HepG2 (cell line): ENCODE measurements around the gene PRKACG. TPM values are rescaled to one million over a fixed set of nuclear protein-coding genes. Genes with fewer than 3 reads are reported as not detected.

Experiments used
- ATF2 ChIP-seq: sonication (generic); formaldehyde crosslinking; IDR thresholded peaks from 2 replicates; pipeline ENCODE4 v1.4.0; 2020; ENCODE audit warnings: missing genetic modification reagents
- CHCHD3 ChIP-seq: sonication (generic); formaldehyde crosslinking; IDR thresholded peaks from 2 replicates; pipeline ENCODE4 v1.8.0; 2022; ENCODE audit warnings: mild to moderate bottlenecking, missing genetic modification reagents, moderate library complexity
- EED ChIP-seq: sonication (generic); formaldehyde crosslinking; IDR thresholded peaks from 2 replicates; pipeline ENCODE4 v1.5.0; 2020; ENCODE audit warnings: mild to moderate bottlenecking, missing genetic modification reagents
- ELF3 ChIP-seq: IDR thresholded peaks from 2 replicates; pipeline ENCODE4 v1.6.1; 2016; ENCODE audit warnings: missing genetic modification reagents, missing compliant biosample characterization
- ELF4 ChIP-seq: sonication (generic); formaldehyde crosslinking; IDR thresholded peaks from 2 replicates; pipeline ENCODE4 v1.5.0; 2020; ENCODE audit warnings: missing genetic modification reagents, mild to moderate bottlenecking, moderate library complexity, borderline replicate concordance
- HBP1 ChIP-seq: IDR thresholded peaks from 2 replicates; pipeline ENCODE4 v1.6.1; 2016; ENCODE audit warnings: low read depth, control low read depth
- HNF4G ChIP-seq, 2 experiments: sonication (generic) in 1 of 2; formaldehyde crosslinking in 1 of 2; IDR thresholded peaks; 2 replicates each; pipeline versions ENCODE4 v1.4.0 to v1.6.1; 2011 to 2020; ENCODE audit warnings: borderline replicate concordance in 2 of 2, low read depth in 2 of 2, mild to moderate bottlenecking in 2 of 2, low read length in 1 of 2, missing genetic modification reagents in 1 of 2, moderate library complexity in 1 of 2
- KAT8 ChIP-seq: IDR thresholded peaks from 2 replicates; pipeline ENCODE4 v1.6.1; 2016; ENCODE audit warnings: missing genetic modification reagents, missing compliant biosample characterization
- NCOA5 ChIP-seq: sonication (generic); formaldehyde crosslinking; IDR thresholded peaks from 2 replicates; pipeline ENCODE4 v1.4.0; 2020; ENCODE audit warnings: missing genetic modification reagents
- PATZ1 ChIP-seq: sonication (generic); formaldehyde crosslinking; IDR thresholded peaks from 2 replicates; pipeline ENCODE4 v1.4.0; 2020; ENCODE audit warnings: missing genetic modification reagents
- RBM39 ChIP-seq: fragments of 200-400 bp; formaldehyde crosslinking; IDR thresholded peaks from one replicate; pipeline ENCODE4 v1.6.1; 2018; ENCODE audit warnings: antibody characterized with exemption, mild to moderate bottlenecking, low read depth, low read length; ENCODE audit not compliant: poor library complexity, severe bottlenecking
- RFX3 ChIP-seq: IDR thresholded peaks from 2 replicates; pipeline ENCODE4 v1.6.1; 2016; ENCODE audit warnings: missing biosample characterization, missing genetic modification reagents
- SKIL ChIP-seq: sonication (generic); formaldehyde crosslinking; IDR thresholded peaks from 2 replicates; pipeline ENCODE4 v1.8.0; 2022; ENCODE audit warnings: missing genetic modification reagents, mild to moderate bottlenecking, moderate library complexity, borderline replicate concordance
- SMARCE1 ChIP-seq: fragments of 450-650 bp; IDR thresholded peaks from 2 replicates; pipeline ENCODE4 v1.6.1; 2017; ENCODE audit warnings: borderline replicate concordance
- THRA ChIP-seq: sonication (generic); formaldehyde crosslinking; IDR thresholded peaks from 2 replicates; pipeline ENCODE4 v1.4.0; 2020; ENCODE audit warnings: missing genetic modification reagents, borderline replicate concordance
- ZBTB21 ChIP-seq: sonication (generic); formaldehyde crosslinking; IDR thresholded peaks from 2 replicates; pipeline ENCODE4 v1.4.0; 2020; ENCODE audit warnings: missing genetic modification reagents
- ZC3H13 ChIP-seq: sonication (generic); formaldehyde crosslinking; IDR thresholded peaks from 2 replicates; pipeline ENCODE4 v1.8.1; 2023; ENCODE audit warnings: mild to moderate bottlenecking, missing genetic modification reagents, moderate library complexity
- ZFY ChIP-seq: sonication (generic); formaldehyde crosslinking; IDR thresholded peaks from 2 replicates; pipeline ENCODE4 v1.4.0; 2020; ENCODE audit warnings: missing genetic modification reagents
- ZNF569 ChIP-seq: sonication (generic); formaldehyde crosslinking; IDR thresholded peaks from 2 replicates; pipeline ENCODE4 v1.5.0; 2020; ENCODE audit warnings: mild to moderate bottlenecking, missing genetic modification reagents, moderate library complexity, borderline replicate concordance
- ZNF780A ChIP-seq: sonication (generic); formaldehyde crosslinking; IDR thresholded peaks from 2 replicates; pipeline ENCODE4 v1.8.0; 2022; ENCODE audit warnings: mild to moderate bottlenecking, missing genetic modification reagents, moderate library complexity
- ZNF792 ChIP-seq: IDR thresholded peaks from 2 replicates; pipeline ENCODE4 v1.6.1; 2016
- polyA plus RNA-seq, 8 experiments: library from polyadenylated mRNA; depleted of rRNA in 3 of 8; stranded (reverse) in 7 of 8; unstranded in 1 of 8; fragments of >200 nt; fragmentation: Illumina TruSeq in 4 of 8; extraction: Trizol in 4 of 8; gene quantifications; 2 replicates each; pipeline versions ENCODE4 v1.2.1 to v1.2.3, GENCODE V29; 2011 to 2016; ENCODE audit warnings: low read depth in 4 of 8, missing spikeins in 1 of 8, mixed read lengths in 1 of 8; ENCODE audit not compliant: insufficient read depth in 1 of 8
- total RNA-seq, 5 experiments: library from RNA; depleted of rRNA; stranded (reverse); fragments of >200 nt; fragmentation: Illumina TruSeq; extraction: Trizol; gene quantifications; 2 replicates each; pipeline ENCODE4 v1.2.3, GENCODE V29; 2016; ENCODE audit warnings: low read depth in 1 of 5

The PRKACG gene
- total and polyA plus RNA-seq, 2 of the 13 experiments (the other 11 are each of a cell fraction or from before 2014, with no cell fraction given), result not detected

- no peak for TF ChIP-seq THRA (CRISPR knock-in tag)
- TF ChIP-seq RFX3, result no peak
- TF ChIP-seq CHCHD3, result no peak
- TF ChIP-seq ZFY (CRISPR knock-in tag), result peak; percentile 33
- 0 out of 2 replicates have a peak, but pooled peaks have one; percentile 8 for TF ChIP-seq HNF4G (IDR thresholded peaks at IDR 0.05; ENCODE audit: borderline replicate concordance, low read depth, low read length)
- no peak for TF ChIP-seq HNF4G (CRISPR knock-in tag; IDR thresholded peaks at IDR 0.05; ENCODE audit: borderline replicate concordance, low read depth)
- TF ChIP-seq NCOA5, result no peak
- TF ChIP-seq SMARCE1, result no peak
- no peak for TF ChIP-seq EED
- 0 out of 2 replicates have a peak, but pooled peaks have one; percentile 62 for TF ChIP-seq ELF4
- no peak for TF ChIP-seq ATF2
- TF ChIP-seq ZNF569 (CRISPR knock-in tag), result no peak
- 0 out of 2 replicates have a peak, but pooled peaks have one; percentile 31 for TF ChIP-seq ZNF792
- no peak for TF ChIP-seq HBP1
- TF ChIP-seq PATZ1, result no peak
- no peak for TF ChIP-seq SKIL (CRISPR knock-in tag)
- no peak for TF ChIP-seq ZC3H13
- TF ChIP-seq RBM39, result no peak
- TF ChIP-seq ZBTB21 (CRISPR knock-in tag), result no peak
- no peak; the same call in 1 of the 2 replicates for TF ChIP-seq KAT8 (CRISPR knock-in tag)
- no peak for TF ChIP-seq ZNF780A (CRISPR knock-in tag)
- peak; percentile 34; the same call in 1 of the 2 replicates for TF ChIP-seq ELF3 (CRISPR knock-in tag)
Observed at GRCh38 chr9:69036799-69037198, 22.9 kb upstream of the PRKACG start (continued).
